CD4-positive, alpha-beta T cell treated with Interferon gamma for 1 hour (primary cell): ENCODE results near the gene ATP6V1G3.
"Not testable (repeated sequence)": the region's sequence is repeated elsewhere in the genome, so short reads cannot be mapped to it uniquely, and the experiment has no call there.

Source experiments
- DNase-seq: peaks from one replicate; pipeline ENCODE4 v3.0.0-alpha.2; 2020

The ATP6V1G3 gene

GRCh38 chr1:198540580-198540979, at the start of gene ATP6V1G3:
ATP6V1G3 (minus strand) TSS chr1:198540680; CDS start chr1:198540650, 30 bp downstream.
- no peak for DNase-seq

GRCh38 chr1:198588845-198589244, 48.4 kb upstream of the ATP6V1G3 start:
- DNase-seq: no peak

- DNase-seq: no peak
Measured at GRCh38 chr1:198584163-198584562, 43.7 kb upstream of the ATP6V1G3 start.

- not testable (repeated sequence) for DNase-seq
Measured at GRCh38 chr1:198583209-198583802, 42.8 kb upstream of the ATP6V1G3 start.

- no peak for DNase-seq
Measured at GRCh38 chr1:198577444-198577843, 37.0 kb upstream of the ATP6V1G3 start.

- DNase-seq: no peak
Measured at GRCh38 chr1:198575798-198576641, 35.5 kb upstream of the ATP6V1G3 start.

- no peak for DNase-seq
Measured at GRCh38 chr1:198575292-198575691, 34.8 kb upstream of the ATP6V1G3 start.

GRCh38 chr1:198574325-198574724, 33.8 kb upstream of the ATP6V1G3 start:
- no peak for DNase-seq

GRCh38 chr1:198564716-198565115, 24.2 kb upstream of the ATP6V1G3 start:
- DNase-seq: no peak

GRCh38 chr1:198564157-198564556, 23.7 kb upstream of the ATP6V1G3 start:
- no peak for DNase-seq

GRCh38 chr1:198563583-198563982, 23.1 kb upstream of the ATP6V1G3 start:
- DNase-seq: no peak

- DNase-seq: no peak
Measured at GRCh38 chr1:198560161-198560560, 19.7 kb upstream of the ATP6V1G3 start.

- no peak for DNase-seq
Measured at GRCh38 chr1:198559362-198559761, 18.9 kb upstream of the ATP6V1G3 start.

GRCh38 chr1:198558402-198558801, 17.9 kb upstream of the ATP6V1G3 start:
- DNase-seq: no peak

GRCh38 chr1:198556971-198557370, 16.5 kb upstream of the ATP6V1G3 start:
- peak; percentile 79 for DNase-seq

GRCh38 chr1:198552668-198553416, 12.4 kb upstream of the ATP6V1G3 start:
- DNase-seq: no peak

- no peak for DNase-seq
Measured at GRCh38 chr1:198550941-198551524, 10.6 kb upstream of the ATP6V1G3 start.

- no peak for DNase-seq
Measured at GRCh38 chr1:198549866-198550265, 9.4 kb upstream of the ATP6V1G3 start.

GRCh38 chr1:198548890-198549289, 8.4 kb upstream of the ATP6V1G3 start:
- no peak for DNase-seq

GRCh38 chr1:198545156-198545555, 4.7 kb upstream of the ATP6V1G3 start:
- no peak for DNase-seq

- no peak for DNase-seq
Measured at GRCh38 chr1:198544265-198544664, 3.8 kb upstream of the ATP6V1G3 start.

- DNase-seq: no peak
Measured at GRCh38 chr1:198543670-198544260, 3.3 kb upstream of the ATP6V1G3 start.

GRCh38 chr1:198542632-198543031, 2.2 kb upstream of the ATP6V1G3 start:
- DNase-seq: no peak
